Fibroblast of the aortic adventitia (primary cell): Measurements from ENCODE around the gene VOPP1. TPM values are rescaled to one million over a fixed set of nuclear protein-coding genes. Genes with fewer than 3 reads are reported as not detected.

Experiments used
- DNase-seq: peaks from one replicate; pipeline ENCODE4 v3.0.0-alpha.2; 2010; ENCODE audit warnings: low read depth
- H3K4me3 ChIP-seq: 2 replicates; pipeline ENCODE4 v1.5.1; 2011; ENCODE audit warnings: low read depth, mild to moderate bottlenecking, control low read depth, low read length, moderate library complexity
- total RNA-seq: library from RNA; depleted of rRNA; stranded (reverse); fragments of >200 nt; gene quantifications from 2 replicates; pipeline ENCODE4 v1.2.3, GENCODE V29; 2012; ENCODE audit warnings: low replicate concordance
- TF ChIP-seq, protein P1 (sequence below): IDR thresholded peaks from 2 replicates; pipeline ENCODE4 v1.5.1; 2011; ENCODE audit warnings: mild to moderate bottlenecking, low read length, control low read depth, inconsistent platforms; ENCODE audit not compliant: insufficient read depth

VOPP1 gene
- total RNA-seq, 1 donor = 89.4 TPM

DNA sequence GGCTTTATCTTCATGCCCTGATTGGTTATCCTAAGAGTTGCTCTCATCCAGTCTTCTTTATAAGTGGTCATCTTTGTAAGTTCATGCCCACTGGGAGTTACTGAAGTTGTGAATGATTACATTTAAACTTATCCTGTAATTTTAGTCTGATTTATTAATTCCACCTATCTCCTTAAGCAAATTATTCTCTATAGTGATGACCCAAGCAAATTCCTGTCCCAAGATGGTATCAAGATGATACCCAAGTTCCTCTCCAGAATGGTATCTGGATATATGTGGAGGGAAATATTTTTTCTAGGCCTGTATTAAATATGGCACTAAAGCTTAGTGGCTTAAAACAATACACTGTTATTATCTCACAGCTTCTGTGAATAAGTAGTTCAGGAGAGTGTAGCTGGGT, 22.6 kb upstream of the VOPP1 start:
- no peak for DNase-seq
- TF ChIP-seq, protein P1, sequence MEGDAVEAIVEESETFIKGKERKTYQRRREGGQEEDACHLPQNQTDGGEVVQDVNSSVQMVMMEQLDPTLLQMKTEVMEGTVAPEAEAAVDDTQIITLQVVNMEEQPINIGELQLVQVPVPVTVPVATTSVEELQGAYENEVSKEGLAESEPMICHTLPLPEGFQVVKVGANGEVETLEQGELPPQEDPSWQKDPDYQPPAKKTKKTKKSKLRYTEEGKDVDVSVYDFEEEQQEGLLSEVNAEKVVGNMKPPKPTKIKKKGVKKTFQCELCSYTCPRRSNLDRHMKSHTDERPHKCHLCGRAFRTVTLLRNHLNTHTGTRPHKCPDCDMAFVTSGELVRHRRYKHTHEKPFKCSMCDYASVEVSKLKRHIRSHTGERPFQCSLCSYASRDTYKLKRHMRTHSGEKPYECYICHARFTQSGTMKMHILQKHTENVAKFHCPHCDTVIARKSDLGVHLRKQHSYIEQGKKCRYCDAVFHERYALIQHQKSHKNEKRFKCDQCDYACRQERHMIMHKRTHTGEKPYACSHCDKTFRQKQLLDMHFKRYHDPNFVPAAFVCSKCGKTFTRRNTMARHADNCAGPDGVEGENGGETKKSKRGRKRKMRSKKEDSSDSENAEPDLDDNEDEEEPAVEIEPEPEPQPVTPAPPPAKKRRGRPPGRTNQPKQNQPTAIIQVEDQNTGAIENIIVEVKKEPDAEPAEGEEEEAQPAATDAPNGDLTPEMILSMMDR = no peak
- H3K4me3 ChIP-seq = no peak overlapping the region

DNA sequence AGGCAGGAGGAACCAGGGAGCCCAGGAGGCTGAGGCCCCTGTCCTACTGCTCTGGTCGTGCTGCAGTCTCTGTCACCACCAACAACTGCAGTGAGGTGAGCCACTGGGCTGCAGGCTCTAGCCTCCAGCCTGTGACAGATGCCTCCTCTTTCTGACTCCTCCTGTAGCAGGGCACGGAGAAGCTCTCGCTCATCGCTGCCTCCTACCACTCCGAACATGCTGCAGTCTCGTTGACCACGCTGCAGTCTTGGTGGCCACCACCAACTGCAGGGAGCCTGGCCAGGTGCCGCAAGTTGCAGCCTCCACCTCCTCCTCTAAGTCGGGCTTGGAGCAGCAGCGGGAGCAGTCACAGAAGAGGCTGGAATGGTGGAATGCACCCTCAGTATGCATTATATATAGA, 22.1 kb upstream of the VOPP1 start:
- TF ChIP-seq, protein P1 = no peak
- no peak overlapping the region for H3K4me3 ChIP-seq
- no peak for DNase-seq

DNA sequence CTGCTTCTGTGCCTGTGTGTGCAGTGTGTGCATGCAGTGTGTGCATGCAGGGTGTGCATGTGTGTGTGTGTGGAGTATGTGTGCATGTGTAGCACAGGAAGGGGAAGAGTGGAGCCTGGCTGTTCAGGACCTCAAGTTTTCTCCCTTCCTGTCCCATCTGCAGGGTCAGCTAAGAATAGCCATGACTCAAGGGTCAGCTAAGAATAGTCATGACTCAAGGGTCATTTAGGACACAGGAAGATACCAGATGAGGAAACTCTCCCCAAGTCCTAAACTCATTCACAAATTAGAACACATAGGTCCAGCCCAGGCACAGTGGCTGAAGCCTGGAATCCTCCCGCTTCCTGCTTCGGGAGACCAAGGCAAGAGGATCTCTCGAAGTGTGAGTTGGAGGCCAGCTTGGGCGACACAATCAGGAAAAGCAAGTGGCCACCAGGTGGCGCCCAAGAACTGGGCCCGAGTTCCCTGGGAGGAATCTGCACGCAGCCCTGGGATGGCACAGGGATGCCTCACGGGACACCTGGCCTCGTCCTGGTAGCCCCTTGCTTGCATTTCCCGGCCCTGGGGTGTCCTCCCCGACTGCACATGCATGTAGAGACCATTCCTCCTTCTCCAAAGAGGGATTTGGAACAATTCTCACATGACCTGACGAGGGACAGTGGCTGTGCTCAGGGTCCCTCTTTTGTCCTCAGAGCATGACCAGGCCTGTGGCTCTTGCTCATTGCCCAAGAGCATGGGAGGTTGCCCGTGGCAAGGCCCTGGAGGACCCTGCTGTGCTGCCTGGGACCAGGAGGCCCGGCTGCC, 21.4 kb upstream of the VOPP1 start:
- TF ChIP-seq, protein P1 = peak; percentile 78
- DNase-seq = peak; percentile 45
- no peak overlapping the region for H3K4me3 ChIP-seq

DNA sequence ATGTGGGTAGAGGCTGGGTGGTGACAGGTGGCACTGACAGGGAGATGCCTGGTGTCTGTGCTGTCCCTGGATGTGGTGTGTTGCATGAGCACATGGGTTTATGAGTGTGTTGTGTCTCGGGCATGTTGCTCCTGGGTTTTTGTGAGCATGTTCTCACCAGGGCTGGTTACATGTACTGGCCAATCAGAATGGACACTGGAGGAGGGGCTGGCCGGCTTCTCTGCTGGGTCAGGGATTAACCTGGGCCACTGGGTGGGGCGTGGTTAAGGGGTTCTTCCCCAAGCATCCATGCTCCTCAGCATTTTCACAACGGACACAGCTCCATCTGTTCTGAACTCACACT, 20.8 kb upstream of the VOPP1 start:
- H3K4me3 ChIP-seq = no peak overlapping the region
- TF ChIP-seq, protein P1 = no peak
- DNase-seq = no peak

DNA sequence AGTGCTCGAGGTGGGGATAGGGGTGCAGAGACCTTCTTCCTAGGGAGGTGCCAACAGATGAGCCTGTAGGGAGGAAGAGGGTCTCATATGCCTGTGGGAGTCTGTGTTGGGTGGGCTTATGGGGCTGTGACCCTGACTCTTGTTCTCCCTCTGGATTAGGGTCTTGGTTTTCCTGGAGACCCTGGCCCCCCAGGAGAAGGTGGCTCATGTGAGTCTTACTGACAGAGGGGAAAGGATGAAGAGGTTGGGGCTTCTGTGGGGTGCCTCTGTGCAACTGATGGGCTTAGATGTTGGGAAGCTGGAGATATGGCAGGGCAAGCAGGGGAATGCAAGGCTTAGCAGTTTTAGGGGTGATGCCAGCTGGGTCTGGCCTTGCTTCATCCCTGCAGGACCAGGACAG, 20.2 kb upstream of the VOPP1 start:
- TF ChIP-seq, protein P1 = no peak
- no peak overlapping the region for H3K4me3 ChIP-seq
- no peak for DNase-seq

DNA sequence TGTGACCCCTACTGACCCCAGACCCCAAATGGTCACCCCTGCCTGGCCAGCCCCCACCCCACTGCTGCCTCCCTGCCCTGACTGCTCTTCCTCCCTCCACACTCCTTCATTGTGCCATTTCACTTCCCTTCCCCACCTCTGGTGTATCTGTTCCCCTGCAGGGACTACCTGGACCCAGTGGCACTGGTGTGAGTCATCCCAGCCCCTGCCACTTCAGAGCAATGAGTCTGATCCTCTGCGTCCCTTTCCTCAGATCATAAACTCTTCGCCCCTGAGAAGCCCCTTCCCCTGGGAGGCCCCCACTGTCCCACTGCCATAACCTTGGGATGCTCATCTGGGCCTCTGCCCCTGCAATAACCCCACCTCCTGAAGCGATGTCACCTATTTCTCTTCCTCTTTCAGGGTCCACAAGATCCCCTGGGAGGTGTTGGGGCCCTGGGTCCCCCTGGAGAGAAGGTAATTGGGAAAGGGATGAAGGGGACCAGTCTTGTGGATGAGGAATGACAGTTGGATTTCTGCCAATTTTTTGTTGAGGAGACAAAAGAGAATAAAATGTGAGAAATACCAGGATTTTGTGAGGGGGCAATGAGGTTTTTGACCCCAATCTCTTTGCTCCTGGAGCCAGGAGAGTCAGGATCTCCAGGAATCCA, 19.1 kb upstream of the VOPP1 start:
- DNase-seq = no peak
- no peak overlapping the region for H3K4me3 ChIP-seq
- TF ChIP-seq, protein P1 = no peak
